Measurements from ENCODE around the gene FAM53B.

The FAM53B gene

DNA sequence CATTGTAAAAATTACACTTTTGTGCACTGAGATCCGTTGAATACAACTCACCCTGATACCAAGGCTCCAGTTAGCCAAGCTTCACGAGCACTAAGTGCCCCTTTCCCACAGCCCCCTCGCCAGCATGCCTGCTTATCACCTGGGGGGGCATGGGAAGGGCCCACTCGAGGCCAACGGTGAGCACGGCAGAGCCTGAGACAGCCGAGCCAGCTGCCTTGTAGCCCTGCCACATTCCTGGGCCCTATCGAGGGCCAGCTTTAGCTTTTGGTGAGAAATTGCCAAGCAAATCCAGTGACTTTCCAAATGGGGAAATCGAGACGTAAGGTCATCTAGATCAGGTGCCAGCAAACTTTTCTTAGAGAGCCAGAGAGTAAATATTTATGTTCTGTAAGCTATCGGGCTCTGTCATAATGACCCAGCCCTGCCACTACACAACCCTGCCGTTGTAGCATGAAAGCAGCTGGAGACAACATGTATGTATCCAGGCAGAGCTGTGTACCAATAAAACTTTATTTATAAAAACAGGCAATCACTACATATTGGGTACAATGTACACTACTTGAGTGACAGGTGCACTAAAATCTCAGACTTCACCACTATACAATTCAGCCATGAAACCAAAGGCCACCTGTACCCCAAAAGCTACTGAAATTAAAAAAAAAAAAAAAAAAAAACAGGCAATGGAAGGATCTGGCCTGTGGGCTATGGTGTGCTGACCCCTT, 83.6 kb downstream of the FAM53B start:
- no peak for DNase-seq

DNA sequence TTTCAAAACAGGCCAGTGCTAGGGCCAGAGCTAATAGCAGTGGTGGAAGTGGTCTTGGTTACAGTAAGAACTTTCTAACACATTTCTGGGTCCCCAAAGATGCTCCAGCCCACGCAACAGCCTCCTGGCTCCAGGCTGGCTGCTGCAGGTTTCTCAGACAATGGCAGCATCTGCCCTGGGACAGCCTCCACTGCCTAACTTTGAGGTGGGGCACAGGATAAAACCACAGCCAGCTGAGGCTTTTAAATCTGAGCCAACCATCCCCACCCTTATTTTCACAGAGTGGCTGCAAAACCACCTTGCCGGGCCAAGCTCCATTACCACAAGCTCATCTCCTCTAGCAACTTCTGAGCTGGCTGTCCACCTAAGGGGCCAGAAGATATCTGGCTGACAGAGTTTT, 84.8 kb downstream of the FAM53B start:
- no peak for DNase-seq

GRCh38 chr10:124658591-124659242, 85.5 kb downstream of the FAM53B start:
- DNase-seq, result no peak

GRCh38 chr10:124657806-124658205, 86.4 kb downstream of the FAM53B start:
- DNase-seq, result no peak

- DNase-seq, result peak; percentile 29 to 49 (median 41)
Measured at GRCh38 chr10:124656541-124656940, 87.6 kb downstream of the FAM53B start.

GRCh38 chr10:124656113-124656490, 88.1 kb downstream of the FAM53B start:
- no peak for DNase-seq

GRCh38 chr10:124655191-124656112, 88.7 kb downstream of the FAM53B start:
- DNase-seq, result no peak

- DNase-seq, result no peak
Measured at GRCh38 chr10:124654686-124655085, 89.5 kb downstream of the FAM53B start.

GRCh38 chr10:124653811-124654651, 90.1 kb downstream of the FAM53B start:
- no peak for DNase-seq

DNA sequence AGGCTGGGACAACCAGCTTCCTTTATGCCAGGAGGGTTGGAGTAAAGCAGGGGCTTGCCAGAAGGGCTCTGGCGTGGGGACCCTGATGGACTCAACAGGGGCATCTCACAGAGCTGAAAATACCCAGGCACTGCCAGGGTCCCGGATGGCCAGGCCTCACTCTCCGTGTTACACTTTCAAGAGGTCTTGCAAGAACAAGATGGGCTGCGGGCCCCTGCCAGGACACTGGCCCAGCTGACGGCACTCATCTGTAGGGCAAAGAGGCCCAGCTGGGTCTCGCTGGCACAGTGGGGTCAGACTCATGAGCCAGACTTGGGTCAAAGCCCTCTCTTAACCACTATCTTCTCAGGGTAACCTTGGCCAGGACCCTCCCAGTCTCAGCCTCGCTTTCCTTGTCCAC, 90.9 kb downstream of the FAM53B start:
- no peak for DNase-seq

GRCh38 chr10:124652701-124653100, 91.5 kb downstream of the FAM53B start:
- no peak for DNase-seq

GRCh38 chr10:124652200-124652599, 92.0 kb downstream of the FAM53B start:
- DNase-seq, result no peak

DNA sequence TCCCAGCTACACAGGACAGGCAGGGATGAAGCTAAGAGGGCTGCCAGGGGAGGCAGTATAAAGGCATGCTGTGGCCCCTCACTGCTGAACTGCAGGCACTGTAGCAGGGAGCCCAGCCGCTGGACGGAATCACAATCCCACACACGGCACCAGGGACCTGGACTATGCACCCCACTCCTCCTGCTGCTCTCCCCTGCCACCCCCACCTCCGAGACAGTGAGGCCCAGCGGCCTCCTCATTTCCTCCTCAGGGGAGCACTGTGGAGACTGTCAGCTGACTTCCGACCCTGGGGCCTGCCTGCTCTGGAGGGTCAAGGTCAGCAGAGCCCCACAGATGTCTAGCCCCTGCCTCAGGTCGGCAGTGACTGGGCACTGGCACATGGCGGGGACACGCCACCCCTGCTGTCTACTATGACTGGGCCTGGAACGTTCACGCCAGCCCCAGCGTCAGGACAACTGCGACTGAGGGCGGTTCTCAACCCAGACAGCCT, 92.7 kb downstream of the FAM53B start:
- no peak for DNase-seq

- DNase-seq, result peak in 1 of 3 donors; percentile 18
Measured at GRCh38 chr10:124650820-124651401, 93.3 kb downstream of the FAM53B start.

DNA sequence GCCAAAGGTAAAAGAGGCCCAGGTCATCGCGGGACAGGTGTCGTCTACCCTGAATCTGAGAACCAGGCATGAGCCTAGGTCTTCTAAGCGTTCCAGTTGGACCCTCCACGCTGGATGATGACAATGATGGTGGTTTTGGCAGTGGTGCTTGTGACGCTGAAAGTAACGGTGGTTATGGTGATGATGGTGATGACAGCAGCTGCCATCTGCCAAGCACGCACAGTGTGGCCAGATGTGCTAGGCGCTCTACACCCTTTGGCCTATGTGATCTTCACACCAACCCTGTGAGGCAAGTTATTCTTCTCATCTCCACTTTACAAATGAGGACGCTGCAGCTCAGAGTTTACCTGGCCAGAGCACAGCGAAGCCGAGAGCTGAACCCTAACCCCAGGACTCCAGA, 93.9 kb downstream of the FAM53B start:
- DNase-seq, result no peak

DNA sequence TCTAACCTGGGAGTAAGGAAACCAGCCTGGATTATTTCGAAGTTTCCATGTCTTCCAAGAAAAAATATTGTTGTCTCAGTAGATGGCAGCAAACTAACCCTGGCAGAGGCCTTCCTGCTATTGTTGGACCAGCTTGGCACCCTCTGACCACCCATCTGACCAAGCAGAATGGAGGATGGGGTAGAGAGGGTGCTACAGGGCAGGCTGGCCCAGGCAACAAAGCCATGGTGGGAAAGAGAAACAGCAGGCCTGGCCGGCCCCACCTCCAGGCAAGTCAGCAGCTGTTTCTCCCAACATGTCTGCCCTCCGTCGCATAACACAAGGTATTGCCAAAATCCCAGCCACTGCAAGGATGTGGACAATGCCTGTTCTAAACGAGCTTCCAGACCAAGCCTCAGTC, 95.0 kb downstream of the FAM53B start:
- peak in 1 of 3 donors; percentile 41 for DNase-seq

DNA sequence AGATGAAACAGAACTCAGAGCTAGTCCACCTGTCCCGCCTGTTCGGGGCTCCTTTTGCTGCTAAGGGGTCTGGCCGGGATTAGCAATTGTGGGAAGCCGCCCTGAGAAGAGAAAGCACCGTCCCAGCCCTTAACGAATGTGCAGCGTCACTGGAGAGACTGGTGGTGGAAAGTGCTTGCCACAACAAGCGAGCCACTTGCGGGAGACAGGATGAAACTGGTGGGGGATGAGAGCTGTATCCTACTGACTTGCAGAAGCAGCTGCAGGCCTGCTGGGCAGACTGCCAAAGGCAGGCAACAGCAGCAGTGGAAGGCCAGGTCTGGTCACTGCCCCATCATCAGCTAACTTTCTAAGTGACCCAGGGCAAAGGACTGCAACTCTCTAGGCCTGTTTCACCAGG, 95.4 kb downstream of the FAM53B start:
- DNase-seq, result peak; percentile 14 to 42 (median 39)

DNA sequence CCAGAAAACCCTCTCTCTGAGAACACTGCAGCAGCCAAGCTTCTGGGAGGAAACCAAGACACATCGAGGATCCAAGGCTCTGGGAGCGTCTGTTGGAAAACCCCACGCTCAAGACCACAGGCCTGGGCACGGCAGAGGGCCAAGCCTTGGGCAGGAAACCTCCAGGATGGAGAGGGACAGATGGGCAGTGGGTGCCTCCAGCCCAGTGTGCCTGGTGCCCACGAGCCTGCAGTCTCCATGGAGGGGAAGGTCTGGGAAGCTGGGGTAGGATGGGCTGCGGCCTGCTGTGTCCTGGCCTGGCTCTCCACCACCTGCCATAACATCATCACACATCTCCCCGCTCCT, 96.1 kb downstream of the FAM53B start:
- no peak for DNase-seq

DNA sequence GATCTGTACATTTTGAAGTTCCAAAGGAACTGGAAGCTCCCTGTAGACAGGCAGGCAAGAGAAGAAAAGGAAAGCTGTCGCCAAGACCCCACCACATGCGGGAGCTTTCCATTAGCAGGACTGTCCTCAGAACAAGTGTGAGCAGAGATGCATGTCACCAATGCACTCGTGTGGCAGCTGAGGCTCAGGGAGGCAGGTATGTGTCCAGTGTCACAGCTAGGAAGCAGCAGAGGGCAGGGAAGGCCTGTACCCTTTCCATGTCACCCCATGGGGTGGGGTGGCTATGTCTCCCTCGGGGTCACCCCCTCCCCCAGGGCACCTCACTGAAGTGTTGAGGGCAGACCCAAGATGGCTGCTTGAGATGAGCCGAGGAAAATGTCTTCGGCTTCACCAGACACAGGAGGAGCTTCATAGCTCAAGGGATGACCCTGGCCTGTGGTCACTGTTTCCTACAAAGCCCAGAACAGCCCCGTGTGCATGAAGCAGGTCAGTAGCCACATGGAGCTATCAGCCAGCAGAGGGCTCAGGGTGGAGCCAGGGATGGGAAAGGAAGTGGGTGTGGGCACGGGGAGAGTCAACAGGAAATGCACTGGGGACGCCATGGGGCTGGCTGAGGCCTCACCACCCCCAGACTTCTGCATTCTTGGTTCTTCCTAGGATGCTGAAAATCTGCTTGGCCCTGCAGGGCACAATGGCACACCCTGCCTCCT, 96.6 kb downstream of the FAM53B start:
- DNase-seq, result peak; percentile 91 to 93 (median 91)

- peak; percentile 87 to 92 (median 91) for DNase-seq
Measured at GRCh38 chr10:124646483-124647352, 97.5 kb downstream of the FAM53B start.
